C4-2B (cell line): ENCODE data around the gene EIF3B.

Experiments used
- CTCF ChIP-seq: fragments of 450-650 bp; conservative IDR thresholded peaks from 2 replicates; pipeline ENCODE4 v1.5.1; 2017; ENCODE audit warnings: mild to moderate bottlenecking
- ZFX ChIP-seq: fragments of 450-650 bp; IDR thresholded peaks from 2 replicates; pipeline ENCODE4 v1.6.1; 2017

GRCh38 chr7:2357165-2357564, 2.5 kb downstream of the EIF3B start:
- TF ChIP-seq CTCF, result no peak
- no peak for TF ChIP-seq ZFX
